ENCODE results near the gene SMYD5.
A peak's percentile ranks its signal among the peaks of the same experiment; 100 is the strongest.

SMYD5 gene

DNA sequence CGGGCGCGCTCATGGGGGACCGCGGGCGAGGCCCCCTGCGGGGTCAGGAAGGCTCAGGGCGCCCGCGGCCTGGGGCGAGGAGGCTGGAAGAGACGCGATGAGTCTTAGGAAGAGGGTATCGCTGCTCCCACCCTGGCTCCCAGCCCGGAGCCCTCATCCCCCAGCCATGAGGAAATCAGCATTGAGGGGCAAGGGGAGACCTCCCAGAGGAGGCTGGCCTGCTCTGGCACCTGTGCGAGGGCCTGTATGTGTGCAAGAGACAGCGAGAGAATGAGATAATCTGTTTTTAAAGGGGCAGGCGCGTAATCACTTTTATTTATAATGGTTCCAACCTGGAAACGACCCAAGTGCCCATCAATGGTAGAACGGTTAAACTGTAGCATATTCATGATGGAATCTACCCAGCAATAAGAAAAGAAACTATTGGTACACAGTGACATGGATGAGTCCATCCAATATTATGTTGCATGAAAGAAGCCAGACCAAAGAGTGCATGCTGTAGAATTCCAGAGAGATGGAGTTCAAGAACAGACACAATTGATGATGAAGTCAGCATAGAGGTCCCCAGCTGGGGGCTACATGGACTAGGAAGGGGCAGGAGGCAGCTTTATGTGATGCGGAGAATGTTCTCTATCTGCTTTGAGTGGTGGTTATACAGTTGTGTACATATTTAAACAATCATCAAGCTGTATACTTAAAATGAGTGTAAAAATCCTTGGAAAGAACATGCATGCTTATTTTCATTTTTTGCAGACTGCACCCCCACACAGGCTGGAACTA lies 55.8 kb downstream of the SMYD5 start:
- TF ChIP-seq, protein P1, sequence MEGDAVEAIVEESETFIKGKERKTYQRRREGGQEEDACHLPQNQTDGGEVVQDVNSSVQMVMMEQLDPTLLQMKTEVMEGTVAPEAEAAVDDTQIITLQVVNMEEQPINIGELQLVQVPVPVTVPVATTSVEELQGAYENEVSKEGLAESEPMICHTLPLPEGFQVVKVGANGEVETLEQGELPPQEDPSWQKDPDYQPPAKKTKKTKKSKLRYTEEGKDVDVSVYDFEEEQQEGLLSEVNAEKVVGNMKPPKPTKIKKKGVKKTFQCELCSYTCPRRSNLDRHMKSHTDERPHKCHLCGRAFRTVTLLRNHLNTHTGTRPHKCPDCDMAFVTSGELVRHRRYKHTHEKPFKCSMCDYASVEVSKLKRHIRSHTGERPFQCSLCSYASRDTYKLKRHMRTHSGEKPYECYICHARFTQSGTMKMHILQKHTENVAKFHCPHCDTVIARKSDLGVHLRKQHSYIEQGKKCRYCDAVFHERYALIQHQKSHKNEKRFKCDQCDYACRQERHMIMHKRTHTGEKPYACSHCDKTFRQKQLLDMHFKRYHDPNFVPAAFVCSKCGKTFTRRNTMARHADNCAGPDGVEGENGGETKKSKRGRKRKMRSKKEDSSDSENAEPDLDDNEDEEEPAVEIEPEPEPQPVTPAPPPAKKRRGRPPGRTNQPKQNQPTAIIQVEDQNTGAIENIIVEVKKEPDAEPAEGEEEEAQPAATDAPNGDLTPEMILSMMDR (IDR thresholded peaks at IDR 0.05; ENCODE audit: insufficient read depth, low read length, poor library complexity, severe bottlenecking) = no peak
- no peak for TF ChIP-seq EZH2phosphoT487 (conservative IDR thresholded peaks at IDR 0.05; ENCODE audit: low read length)
- Histone ChIP-seq H3K4me2 (ENCODE audit: low read depth, low read length, poor library complexity, severe bottlenecking) (peak overlapping the region; percentile 89), H3F3A (ENCODE audit: insufficient read depth) (peaks cover 4% of the 10 kb centered on the region; the same call in 1 of the 2 replicates), H3K4me3 (ENCODE audit: insufficient read depth, low read length, poor library complexity, severe bottlenecking) (peak overlapping the region; percentile 58), H3K27me3 (ENCODE audit: low read length) (no peaks in the 10 kb centered on the region), H3K27ac (ENCODE audit: low read depth, low read length) (peak overlapping the region; percentile 49), H3K9me2 (replicated peaks; ENCODE audit: insufficient read depth, low read length) (no peaks in the 10 kb centered on the region), H3K9ac (ENCODE audit: low read length) (peak overlapping the region; percentile 69), H3K9me3 (ENCODE audit: insufficient read depth, low read length) (no peaks in the 10 kb centered on the region), H4K20me1 (ENCODE audit: low read depth, low read length) (peaks cover 4% of the 10 kb centered on the region; the same call in 1 of the 2 replicates), H2AFZ (ENCODE audit: low read depth, low read length, severe bottlenecking) (no peak overlapping the region), H3K36me3 (ENCODE audit: low read length) (no peaks in the 10 kb centered on the region), H3K79me2 (ENCODE audit: insufficient read depth, low read length) (peaks cover 32% of the 10 kb centered on the region)

DNA sequence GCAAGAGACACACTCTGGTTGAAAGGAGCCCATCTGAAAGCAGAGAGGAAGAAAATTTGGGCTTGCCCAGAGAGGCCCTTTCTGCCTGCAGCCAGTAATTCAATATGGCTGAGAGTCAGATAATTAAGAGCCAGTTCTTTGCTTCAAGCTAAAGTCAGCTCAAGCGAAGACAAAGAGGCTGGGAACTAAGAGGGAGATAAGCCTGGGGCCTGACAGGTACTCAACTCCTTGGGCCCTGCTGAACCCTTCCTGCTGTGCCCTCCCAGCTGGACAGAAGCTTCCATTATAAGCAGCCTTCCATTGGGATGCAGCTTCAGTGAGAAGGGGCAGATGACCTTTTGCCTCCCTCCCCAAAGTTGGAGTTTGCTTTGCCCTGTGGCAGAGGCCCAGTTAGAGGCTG lies 58.2 kb downstream of the SMYD5 start:
- Histone ChIP-seq H3K9me3 (ENCODE audit: insufficient read depth, low read length) (no peaks in the 10 kb centered on the region), H3K9ac (ENCODE audit: low read length) (no peak overlapping the region), H3K79me2 (ENCODE audit: insufficient read depth, low read length) (peaks cover 46% of the 10 kb centered on the region), H3K36me3 (ENCODE audit: low read length) (no peaks in the 10 kb centered on the region), H3K9me2 (replicated peaks; ENCODE audit: insufficient read depth, low read length) (no peaks in the 10 kb centered on the region), H4K20me1 (ENCODE audit: low read depth, low read length) (peaks cover 6% of the 10 kb centered on the region; the same call in 1 of the 2 replicates), H3K4me2 (ENCODE audit: low read depth, low read length, poor library complexity, severe bottlenecking) (no peak overlapping the region), H3F3A (ENCODE audit: insufficient read depth) (peaks cover 4% of the 10 kb centered on the region; the same call in 1 of the 2 replicates), H3K4me3 (ENCODE audit: insufficient read depth, low read length, poor library complexity, severe bottlenecking) (no peak overlapping the region), H3K27ac (ENCODE audit: low read depth, low read length) (no peak overlapping the region), H2AFZ (ENCODE audit: low read depth, low read length, severe bottlenecking) (no peak overlapping the region), H3K27me3 (ENCODE audit: low read length) (no peaks in the 10 kb centered on the region)
- TF ChIP-seq EZH2phosphoT487 (conservative IDR thresholded peaks at IDR 0.05; ENCODE audit: low read length) = no peak
- TF ChIP-seq, protein P1 (IDR thresholded peaks at IDR 0.05; ENCODE audit: insufficient read depth, low read length, poor library complexity, severe bottlenecking) = no peak
